PC-3 (cell line): ENCODE measurements around the gene ZNF462. TPM values are rescaled to one million over a fixed set of nuclear protein-coding genes. Genes with fewer than 3 reads are reported as not detected.

Experiments
- ATAC-seq: fragments of 200-7000 bp; cut with Tn5 transposase; 2 replicates; pipeline ENCODE4 v1.9.1; 2020; ENCODE audit warnings: mild to moderate bottlenecking, moderate library complexity
- BruUV-seq: library from RNA; stranded (reverse); fragments of 400-500 nt; replicated peaks from 2 replicates; lab custom pipeline; 2021; lab: Mats Ljungman, UMichigan
- CTCF ChIA-PET: fragments of 300-600 bp; sonication (Branson Sonifier 250); formaldehyde crosslinking; loops from one replicate; lab custom pipeline; 2022; ENCODE audit warnings: antibody characterized with exemption; lab: Charles Lee
- POLR2A ChIA-PET: fragments of 300-600 bp; sonication (Branson Sonifier 250); formaldehyde crosslinking; loops from one replicate; lab custom pipeline; 2022; ENCODE audit warnings: antibody characterized with exemption; ENCODE audit not compliant: unreplicated experiment; lab: Charles Lee
- DNase-seq: peaks from one replicate; pipeline ENCODE4 v3.0.0-alpha.2; 2015
- H2AFZ ChIP-seq: fragments of 300-600 bp; sonication (generic); 2 replicates; pipeline ENCODE4 v1.6.0; 2016; ENCODE audit warnings: antibody characterized with exemption, low read length
- H3F3A ChIP-seq: fragments of 300-600 bp; sonication (generic); one replicate; pipeline ENCODE4 v1.6.0; 2017; ENCODE audit warnings: antibody characterized with exemption, low read length, control low read depth, mild to moderate bottlenecking; ENCODE audit not compliant: unreplicated experiment
- H3K27ac ChIP-seq: fragments of 300-600 bp; sonication (generic); 2 replicates; pipeline ENCODE4 v1.5.1; 2016; ENCODE audit warnings: mild to moderate bottlenecking, low read length
- H3K27me3 ChIP-seq: fragments of 300-600 bp; sonication (generic); 2 replicates; pipeline ENCODE4 v1.6.1; 2016; ENCODE audit warnings: low read length, mixed read lengths
- H3K36me3 ChIP-seq: fragments of 300-600 bp; sonication (generic); 2 replicates; pipeline ENCODE4 v1.6.1; 2016; ENCODE audit warnings: low read depth, mixed run types, low read length, mixed read lengths
- H3K4me1 ChIP-seq: fragments of 300-600 bp; sonication (generic); 2 replicates; pipeline ENCODE4 v1.5.1; 2016; ENCODE audit warnings: low read length; ENCODE audit not compliant: insufficient read depth
- H3K4me2 ChIP-seq: fragments of 300-600 bp; sonication (generic); 2 replicates; pipeline ENCODE4 v1.6.0; 2016; ENCODE audit warnings: low read length
- H3K4me3 ChIP-seq: fragments of 300-600 bp; sonication (generic); 2 replicates; pipeline ENCODE4 v1.5.1; 2016; ENCODE audit warnings: mild to moderate bottlenecking, low read length, mixed read lengths
- H3K79me2 ChIP-seq: fragments of 300-600 bp; sonication (generic); 2 replicates; pipeline ENCODE4 v1.6.1; 2017; ENCODE audit warnings: low read length, mixed read lengths
- H3K9ac ChIP-seq: fragments of 300-600 bp; sonication (generic); 2 replicates; pipeline ENCODE4 v1.6.0; 2016; ENCODE audit warnings: mild to moderate bottlenecking, low read length
- H3K9me2 ChIP-seq: fragments of 300-600 bp; sonication (generic); replicated peaks from 2 replicates; pipeline ENCODE4 v1.6.1; 2016; ENCODE audit warnings: mixed run types, low read length, mixed read lengths
- H3K9me3 ChIP-seq: fragments of 300-600 bp; sonication (generic); 2 replicates; pipeline ENCODE4 v1.6.1; 2016; ENCODE audit warnings: low read length, mixed read lengths
- H4K20me1 ChIP-seq: fragments of 300-600 bp; sonication (generic); 2 replicates; pipeline ENCODE4 v1.6.1; 2016; ENCODE audit warnings: low read length, mixed read lengths
- EZH2 ChIP-seq: fragments of 300-600 bp; sonication (generic); IDR thresholded peaks from one replicate; pipeline ENCODE4 v1.6.1; 2017; ENCODE audit warnings: antibody characterized with exemption, mild to moderate bottlenecking, low read length; ENCODE audit not compliant: unreplicated experiment
- EZH2phosphoT487 ChIP-seq: fragments of 300-600 bp; sonication (generic); IDR thresholded peaks from 2 replicates; pipeline ENCODE4 v1.6.1; 2018; ENCODE audit warnings: mild to moderate bottlenecking, antibody characterized with exemption, low read length, borderline replicate concordance
- intact Hi-C: fragments of 100-400 bp; cut with micrococcal nuclease; formaldehyde crosslinking; loops from 2 replicates; pipeline ENCODE4 v1.9.0; 2023
- total RNA-seq: library from RNA; depleted of rRNA; stranded (reverse); fragments of >200 nt; gene quantifications from 2 replicates; pipeline ENCODE4 v1.2.3, GENCODE V29; 2014
- TF ChIP-seq, protein P1 (sequence below): fragments of 300-600 bp; sonication (generic); conservative IDR thresholded peaks from 2 replicates; pipeline ENCODE4 v1.5.1; 2017; ENCODE audit warnings: antibody characterized with exemption, low read depth, mild to moderate bottlenecking, low read length

Gene ZNF462
- total RNA-seq, 1 experiment from 2014 or later, result 21.2 TPM

DNA sequence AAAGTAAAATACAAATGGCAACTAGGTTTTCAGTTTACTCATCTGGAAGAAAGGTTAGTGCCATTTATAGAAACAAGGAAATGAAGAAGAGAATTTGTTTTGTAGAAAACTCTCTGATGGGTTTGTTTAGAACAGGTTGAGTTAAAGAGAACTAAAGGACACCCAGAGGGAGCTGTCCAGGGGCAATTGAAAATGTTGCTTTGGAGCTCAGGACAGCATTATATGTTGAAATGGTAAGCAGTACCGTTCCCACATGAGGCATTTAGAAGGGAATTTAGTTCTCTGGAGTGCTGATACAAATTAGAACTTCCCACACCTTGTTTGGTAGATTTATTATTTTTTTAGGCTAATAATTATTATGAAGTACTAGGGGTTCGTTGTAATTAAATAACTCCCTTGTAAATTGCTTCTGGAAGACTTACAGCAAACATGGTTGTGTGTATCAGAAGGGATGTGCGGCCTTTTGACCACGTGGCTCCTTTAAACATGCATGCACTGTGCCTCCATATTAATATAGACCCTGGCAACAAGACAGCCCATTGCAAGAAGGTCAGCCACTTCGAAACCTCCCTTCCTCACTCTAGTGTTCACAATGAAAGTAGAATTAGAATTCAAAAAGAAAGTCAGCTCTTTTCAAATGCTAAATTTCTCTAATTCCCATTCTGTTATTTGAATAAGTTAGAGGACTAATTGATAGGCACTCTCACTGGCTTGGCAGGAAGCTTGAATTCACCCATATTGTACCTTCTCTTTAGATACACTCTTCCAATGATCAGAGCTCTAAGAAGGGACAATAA, 71.7 kb downstream of the ZNF462 start:
- H3K79me2 ChIP-seq, result no peaks in the 10 kb centered on the region
- H3K27me3 ChIP-seq, result no peaks in the 10 kb centered on the region
- H3K4me1 ChIP-seq, result peaks cover 8% of the 10 kb centered on the region; the same call in 1 of the 2 replicates
- no peaks in the 10 kb centered on the region for H4K20me1 ChIP-seq
- no peaks in the 10 kb centered on the region for H3F3A ChIP-seq
- intact Hi-C loops, result no loop called here
- H3K9me2 ChIP-seq, result no peaks in the 10 kb centered on the region
- POLR2A ChIA-PET, result no interaction called here
- H3K9me3 ChIP-seq, result no peaks in the 10 kb centered on the region
- no TSS peak for BruUV-seq
- DNase-seq, result no peak
- H2AFZ ChIP-seq, result no peak overlapping the region
- TF ChIP-seq EZH2 (no peak), EZH2phosphoT487 (no peak)
- TF ChIP-seq, protein P1, sequence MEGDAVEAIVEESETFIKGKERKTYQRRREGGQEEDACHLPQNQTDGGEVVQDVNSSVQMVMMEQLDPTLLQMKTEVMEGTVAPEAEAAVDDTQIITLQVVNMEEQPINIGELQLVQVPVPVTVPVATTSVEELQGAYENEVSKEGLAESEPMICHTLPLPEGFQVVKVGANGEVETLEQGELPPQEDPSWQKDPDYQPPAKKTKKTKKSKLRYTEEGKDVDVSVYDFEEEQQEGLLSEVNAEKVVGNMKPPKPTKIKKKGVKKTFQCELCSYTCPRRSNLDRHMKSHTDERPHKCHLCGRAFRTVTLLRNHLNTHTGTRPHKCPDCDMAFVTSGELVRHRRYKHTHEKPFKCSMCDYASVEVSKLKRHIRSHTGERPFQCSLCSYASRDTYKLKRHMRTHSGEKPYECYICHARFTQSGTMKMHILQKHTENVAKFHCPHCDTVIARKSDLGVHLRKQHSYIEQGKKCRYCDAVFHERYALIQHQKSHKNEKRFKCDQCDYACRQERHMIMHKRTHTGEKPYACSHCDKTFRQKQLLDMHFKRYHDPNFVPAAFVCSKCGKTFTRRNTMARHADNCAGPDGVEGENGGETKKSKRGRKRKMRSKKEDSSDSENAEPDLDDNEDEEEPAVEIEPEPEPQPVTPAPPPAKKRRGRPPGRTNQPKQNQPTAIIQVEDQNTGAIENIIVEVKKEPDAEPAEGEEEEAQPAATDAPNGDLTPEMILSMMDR, result no peak
- CTCF ChIA-PET, result no interaction called here
- no peak overlapping the region for H3K9ac ChIP-seq
- no peak for ATAC-seq
- no peak overlapping the region for H3K4me3 ChIP-seq
- no peak overlapping the region for H3K27ac ChIP-seq
- no peak overlapping the region for H3K4me2 ChIP-seq
- peaks cover 65% of the 10 kb centered on the region for H3K36me3 ChIP-seq

DNA sequence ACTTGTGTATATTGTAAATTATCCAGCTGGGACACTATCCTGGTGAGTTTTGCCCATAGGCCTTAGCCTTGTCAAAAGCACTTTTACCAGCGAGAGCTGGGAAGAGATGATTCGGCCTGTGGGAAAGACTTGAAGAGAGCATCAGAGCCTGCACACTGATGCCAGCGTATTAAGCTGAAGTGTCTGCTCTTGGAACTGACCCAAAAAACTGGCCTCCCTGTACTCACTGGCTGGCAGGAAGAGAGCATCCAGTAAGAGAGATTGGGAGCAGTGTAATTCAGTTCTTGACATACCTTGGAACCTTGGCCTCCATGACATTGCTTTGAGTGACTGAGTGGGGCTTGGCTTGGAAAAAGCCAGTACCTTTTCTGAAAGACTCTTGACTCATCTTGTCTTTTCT, 73.7 kb downstream of the ZNF462 start:
- no TSS peak for BruUV-seq
- TF ChIP-seq EZH2 (no peak), EZH2phosphoT487 (no peak)
- TF ChIP-seq, protein P1, result no peak
- DNase-seq (no peak), ATAC-seq (no peak)
- Histone ChIP-seq H3K79me2 (no peaks in the 10 kb centered on the region), H3K9ac (no peak overlapping the region), H4K20me1 (no peaks in the 10 kb centered on the region), H3K4me2 (no peak overlapping the region), H3K4me3 (no peak overlapping the region), H3F3A (no peaks in the 10 kb centered on the region), H3K27ac (no peak overlapping the region), H3K9me2 (no peaks in the 10 kb centered on the region), H3K36me3 (peaks cover 60% of the 10 kb centered on the region), H3K4me1 (peaks cover 8% of the 10 kb centered on the region; the same call in 1 of the 2 replicates), H2AFZ (no peak overlapping the region), H3K9me3 (no peaks in the 10 kb centered on the region), H3K27me3 (no peaks in the 10 kb centered on the region)
- ChIA-PET POLR2A (no interaction called here), CTCF (no interaction called here)
- intact Hi-C loops, result no loop called here

DNA sequence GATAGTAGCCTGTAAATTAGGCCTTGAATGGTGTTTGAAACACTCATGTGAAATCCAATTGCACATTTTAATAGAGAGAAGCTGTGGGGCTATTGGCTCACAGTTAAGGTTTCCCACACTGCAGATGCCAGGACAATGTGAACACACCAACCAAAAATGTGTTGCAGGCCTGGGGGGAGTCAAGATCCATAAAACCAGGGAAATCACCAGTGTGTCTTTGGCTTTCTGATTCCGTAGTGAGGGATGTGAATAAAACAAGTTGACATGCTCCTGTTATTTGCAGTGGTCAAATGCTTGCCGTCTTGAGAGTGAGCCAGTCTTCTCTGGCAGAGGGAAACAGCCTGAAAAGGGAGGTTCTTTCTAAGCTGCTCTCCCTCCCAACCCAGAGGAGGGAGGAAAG, 79.0 kb downstream of the ZNF462 start:
- no peak overlapping the region for H3K4me3 ChIP-seq
- intact Hi-C loops, result no loop called here
- no peaks in the 10 kb centered on the region for H3K9me3 ChIP-seq
- H3K79me2 ChIP-seq, result no peaks in the 10 kb centered on the region
- POLR2A ChIA-PET, result interaction anchor here (0.7 kb wide), 1 partner anchor 652 kb away, joined by 3 read pairs; no protein-coding TSS in a partner anchor
- no peak for DNase-seq
- ATAC-seq, result no peak
- no peaks in the 10 kb centered on the region for H3K27me3 ChIP-seq
- H3K4me2 ChIP-seq, result no peak overlapping the region
- H2AFZ ChIP-seq, result no peak overlapping the region
- no peaks in the 10 kb centered on the region for H3F3A ChIP-seq
- no peaks in the 10 kb centered on the region for H4K20me1 ChIP-seq
- TF ChIP-seq, protein P1, result no peak
- TF ChIP-seq EZH2phosphoT487 (no peak), EZH2 (no peak)
- H3K4me1 ChIP-seq, result peaks cover 5% of the 10 kb centered on the region; the same call in 1 of the 2 replicates
- peaks cover 29% of the 10 kb centered on the region for H3K36me3 ChIP-seq
- CTCF ChIA-PET, result no interaction called here
- no TSS peak for BruUV-seq
- no peak overlapping the region for H3K27ac ChIP-seq
- H3K9ac ChIP-seq, result no peak overlapping the region
- no peaks in the 10 kb centered on the region for H3K9me2 ChIP-seq
